WTC11 (cell line): ENCODE measurements around the gene TMEM229B. TPM values are rescaled to one million over a fixed set of nuclear protein-coding genes. Genes with fewer than 3 reads are reported as not detected.

ENCODE experiments used
- ATAC-seq: fragments of 200-7000 bp; cut with Tn5 transposase; 2 replicates; pipeline ENCODE4 v1.10.0; 2021; ENCODE audit warnings: mild to moderate bottlenecking, moderate library complexity
- CTCF ChIA-PET: fragments of 300-600 bp; sonication (Branson Sonifier 250); formaldehyde crosslinking; loops from one replicate; lab custom pipeline; 2021; ENCODE audit warnings: antibody characterized with exemption; lab: Charles Lee
- POLR2A ChIA-PET: fragments of 350-600 bp; sonication (Branson Sonifier 250); formaldehyde crosslinking; loops from one replicate; lab custom pipeline; 2021; ENCODE audit warnings: antibody characterized with exemption; lab: Charles Lee
- DNase-seq: peaks from one replicate; pipeline ENCODE4 v3.0.0; 2021; ENCODE audit warnings: low spot score
- H3K27ac Mint-ChIP-seq: 2 replicates; pipeline ENCODE4 v1.8.0; 2021; ENCODE audit warnings: mixed read lengths
- H3K27me3 Mint-ChIP-seq: 2 replicates; pipeline ENCODE4 v1.8.0; 2021; ENCODE audit warnings: low read depth, mild to moderate bottlenecking, moderate library complexity, mixed read lengths
- H3K36me3 Mint-ChIP-seq: 2 replicates; pipeline ENCODE4 v1.8.0; 2021; ENCODE audit warnings: mixed read lengths
- H3K4me1 Mint-ChIP-seq: 2 replicates; pipeline ENCODE4 v1.8.0; 2022; ENCODE audit warnings: mixed read lengths
- H3K4me3 Mint-ChIP-seq: 2 replicates; pipeline ENCODE4 v1.8.0; 2021; ENCODE audit warnings: mild to moderate bottlenecking, moderate library complexity, mixed read lengths
- H3K9me3 Mint-ChIP-seq: 2 replicates; pipeline ENCODE4 v1.8.0; 2021; ENCODE audit warnings: mixed read lengths
- ATF6 ChIP-seq: sonication (generic); formaldehyde crosslinking; IDR thresholded peaks from 2 replicates; pipeline ENCODE4 v1.8.1; 2023; ENCODE audit warnings: mild to moderate bottlenecking, missing genetic modification reagents
- CDX4 ChIP-seq: fragments of 250-450 bp; sonication (Bioruptor Pico); IDR thresholded peaks from 2 replicates; pipeline ENCODE4 v1.9.0; 2021; ENCODE audit warnings: moderate library complexity, mild to moderate bottlenecking, inconsistent platforms, borderline replicate concordance
- CREM ChIP-seq: sonication (generic); formaldehyde crosslinking; IDR thresholded peaks from 2 replicates; pipeline ENCODE4 v1.8.1; 2022; ENCODE audit warnings: mild to moderate bottlenecking, missing genetic modification reagents, moderate library complexity
- E2F4 ChIP-seq: sonication (generic); formaldehyde crosslinking; IDR thresholded peaks from 2 replicates; pipeline ENCODE4 v1.8.1; 2022; ENCODE audit warnings: low read depth, mild to moderate bottlenecking, moderate library complexity, missing genetic modification reagents, borderline replicate concordance
- ELF4 ChIP-seq: sonication (generic); formaldehyde crosslinking; IDR thresholded peaks from 2 replicates; pipeline ENCODE4 v1.8.1; 2022; ENCODE audit warnings: low read depth, mild to moderate bottlenecking, moderate library complexity, missing genetic modification reagents
- ETV6 ChIP-seq: sonication (generic); formaldehyde crosslinking; IDR thresholded peaks from 2 replicates; pipeline ENCODE4 v1.8.1; 2022; ENCODE audit warnings: mild to moderate bottlenecking, missing genetic modification reagents
- FOXK1 ChIP-seq: sonication (generic); formaldehyde crosslinking; IDR thresholded peaks from 2 replicates; pipeline ENCODE4 v1.8.0; 2022; ENCODE audit warnings: mild to moderate bottlenecking, moderate library complexity, missing genetic modification reagents
- FOXP1 ChIP-seq: sonication (generic); formaldehyde crosslinking; IDR thresholded peaks from 2 replicates; pipeline ENCODE4 v1.8.0; 2022; ENCODE audit warnings: missing genetic modification reagents, mild to moderate bottlenecking, moderate library complexity, borderline replicate concordance
- GABPB1 ChIP-seq: sonication (generic); formaldehyde crosslinking; IDR thresholded peaks from 2 replicates; pipeline ENCODE4 v1.8.1; 2023; ENCODE audit warnings: mild to moderate bottlenecking, missing genetic modification reagents
- MYBL2 ChIP-seq: sonication (generic); formaldehyde crosslinking; IDR thresholded peaks from 2 replicates; pipeline ENCODE4 v1.8.1; 2023; ENCODE audit warnings: mild to moderate bottlenecking, moderate library complexity, missing genetic modification reagents
- NR1H2 ChIP-seq: sonication (generic); formaldehyde crosslinking; IDR thresholded peaks from 2 replicates; pipeline ENCODE4 v1.9.0; 2021; ENCODE audit warnings: mild to moderate bottlenecking, moderate library complexity, missing genetic modification reagents
- PRDM15 ChIP-seq: sonication (generic); formaldehyde crosslinking; IDR thresholded peaks from 2 replicates; pipeline ENCODE4 v1.8.0; 2022; ENCODE audit warnings: missing genetic modification reagents
- SMAD4 ChIP-seq: sonication (generic); formaldehyde crosslinking; IDR thresholded peaks from 2 replicates; pipeline ENCODE4 v1.8.0; 2022; ENCODE audit warnings: mild to moderate bottlenecking, missing genetic modification reagents
- TEAD1 ChIP-seq: sonication (generic); formaldehyde crosslinking; IDR thresholded peaks from 2 replicates; pipeline ENCODE4 v1.8.0; 2022; ENCODE audit warnings: mild to moderate bottlenecking, missing genetic modification reagents
- ZNF121 ChIP-seq: sonication (generic); formaldehyde crosslinking; IDR thresholded peaks from 2 replicates; pipeline ENCODE4 v1.8.0; 2023; ENCODE audit warnings: missing genetic modification reagents
- ZNF219 ChIP-seq: sonication (generic); formaldehyde crosslinking; IDR thresholded peaks from 2 replicates; pipeline ENCODE4 v1.8.0; 2023; ENCODE audit warnings: missing genetic modification reagents, mild to moderate bottlenecking, borderline replicate concordance
- total RNA-seq: library from RNA; stranded (reverse); gene quantifications from 3 replicates; pipeline ENCODE4 v1.2.3, GENCODE V29; 2021
- TF ChIP-seq, protein P1 (sequence below): sonication (generic); formaldehyde crosslinking; conservative IDR thresholded peaks from 2 replicates; pipeline ENCODE4 v1.8.1; 2023; ENCODE audit warnings: mild to moderate bottlenecking, low read depth, missing genetic modification reagents, moderate library complexity
- TF ChIP-seq, protein P2 (sequence below): sonication (generic); formaldehyde crosslinking; IDR thresholded peaks from 2 replicates; pipeline ENCODE4 v1.8.1; 2022; ENCODE audit warnings: mild to moderate bottlenecking, moderate library complexity, missing genetic modification reagents
- TF ChIP-seq, protein P3 (sequence below): sonication (generic); formaldehyde crosslinking; IDR thresholded peaks from 2 replicates; pipeline ENCODE4 v1.8.0; 2022; ENCODE audit warnings: mild to moderate bottlenecking, missing genetic modification reagents
- TF ChIP-seq, protein P4 (sequence below): fragments of 200-600 bp; IDR thresholded peaks from 2 replicates; pipeline ENCODE4 v1.8.0; 2022; ENCODE audit warnings: antibody characterized with exemption

Gene TMEM229B
- total RNA-seq, 1 experiment from 2014 or later: 0.90 TPM

DNA sequence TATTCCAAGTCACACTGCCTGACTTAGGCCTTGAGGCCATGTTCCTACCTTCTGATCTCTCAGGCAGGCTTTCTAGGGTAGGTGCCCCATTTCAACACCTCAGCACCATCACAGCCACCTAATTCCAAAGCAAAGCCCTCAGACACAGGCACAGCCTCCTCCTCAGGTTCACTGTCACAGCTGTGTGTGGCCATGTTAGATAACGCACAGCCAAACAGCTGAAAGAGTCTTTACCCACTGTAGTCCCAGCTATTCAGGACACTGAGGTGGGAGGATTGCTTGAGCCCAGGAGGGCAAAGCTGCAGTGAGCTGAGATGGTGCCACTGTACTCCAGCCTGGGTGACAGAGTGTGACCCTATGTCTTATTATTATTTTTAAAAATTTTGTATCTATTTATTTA is 7.3 kb upstream of the TMEM229B start:
- Mint-ChIP-seq H3K4me3 (no peak overlapping the region), H3K27ac (no peak overlapping the region), H3K4me1 (peaks cover 18% of the 10 kb centered on the region), H3K9me3 (peaks cover 18% of the 10 kb centered on the region)
- CTCF ChIA-PET: no interaction called here
- no peak for ATAC-seq
- no peak for TF ChIP-seq ATF6 (CRISPR knock-in tag)
- no peak for TF ChIP-seq GABPB1 (CRISPR knock-in tag)
- TF ChIP-seq, protein P1, sequence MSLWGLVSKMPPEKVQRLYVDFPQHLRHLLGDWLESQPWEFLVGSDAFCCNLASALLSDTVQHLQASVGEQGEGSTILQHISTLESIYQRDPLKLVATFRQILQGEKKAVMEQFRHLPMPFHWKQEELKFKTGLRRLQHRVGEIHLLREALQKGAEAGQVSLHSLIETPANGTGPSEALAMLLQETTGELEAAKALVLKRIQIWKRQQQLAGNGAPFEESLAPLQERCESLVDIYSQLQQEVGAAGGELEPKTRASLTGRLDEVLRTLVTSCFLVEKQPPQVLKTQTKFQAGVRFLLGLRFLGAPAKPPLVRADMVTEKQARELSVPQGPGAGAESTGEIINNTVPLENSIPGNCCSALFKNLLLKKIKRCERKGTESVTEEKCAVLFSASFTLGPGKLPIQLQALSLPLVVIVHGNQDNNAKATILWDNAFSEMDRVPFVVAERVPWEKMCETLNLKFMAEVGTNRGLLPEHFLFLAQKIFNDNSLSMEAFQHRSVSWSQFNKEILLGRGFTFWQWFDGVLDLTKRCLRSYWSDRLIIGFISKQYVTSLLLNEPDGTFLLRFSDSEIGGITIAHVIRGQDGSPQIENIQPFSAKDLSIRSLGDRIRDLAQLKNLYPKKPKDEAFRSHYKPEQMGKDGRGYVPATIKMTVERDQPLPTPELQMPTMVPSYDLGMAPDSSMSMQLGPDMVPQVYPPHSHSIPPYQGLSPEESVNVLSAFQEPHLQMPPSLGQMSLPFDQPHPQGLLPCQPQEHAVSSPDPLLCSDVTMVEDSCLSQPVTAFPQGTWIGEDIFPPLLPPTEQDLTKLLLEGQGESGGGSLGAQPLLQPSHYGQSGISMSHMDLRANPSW: no peak
- no peak for TF ChIP-seq ETV6 (CRISPR knock-in tag)
- TF ChIP-seq E2F4: no peak
- TF ChIP-seq SMAD4 (CRISPR knock-in tag): no peak
- TF ChIP-seq ELF4 (CRISPR knock-in tag): no peak
- no peak for TF ChIP-seq MYBL2
- TF ChIP-seq, protein P2, sequence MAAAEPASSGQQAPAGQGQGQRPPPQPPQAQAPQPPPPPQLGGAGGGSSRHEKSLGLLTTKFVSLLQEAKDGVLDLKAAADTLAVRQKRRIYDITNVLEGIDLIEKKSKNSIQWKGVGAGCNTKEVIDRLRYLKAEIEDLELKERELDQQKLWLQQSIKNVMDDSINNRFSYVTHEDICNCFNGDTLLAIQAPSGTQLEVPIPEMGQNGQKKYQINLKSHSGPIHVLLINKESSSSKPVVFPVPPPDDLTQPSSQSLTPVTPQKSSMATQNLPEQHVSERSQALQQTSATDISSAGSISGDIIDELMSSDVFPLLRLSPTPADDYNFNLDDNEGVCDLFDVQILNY (CRISPR knock-in tag): no peak
- TF ChIP-seq, protein P3, sequence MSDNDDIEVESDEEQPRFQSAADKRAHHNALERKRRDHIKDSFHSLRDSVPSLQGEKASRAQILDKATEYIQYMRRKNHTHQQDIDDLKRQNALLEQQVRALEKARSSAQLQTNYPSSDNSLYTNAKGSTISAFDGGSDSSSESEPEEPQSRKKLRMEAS (CRISPR knock-in tag): no peak
- TF ChIP-seq TEAD1 (CRISPR knock-in tag): no peak
- TF ChIP-seq, all 79 proteins: peak for 0
- DNase-seq: no peak
- Mint-ChIP-seq H3K36me3 (peaks cover 15% of the 10 kb centered on the region), H3K27me3 (peaks cover 10% of the 10 kb centered on the region)
- POLR2A ChIA-PET: no interaction called here

DNA sequence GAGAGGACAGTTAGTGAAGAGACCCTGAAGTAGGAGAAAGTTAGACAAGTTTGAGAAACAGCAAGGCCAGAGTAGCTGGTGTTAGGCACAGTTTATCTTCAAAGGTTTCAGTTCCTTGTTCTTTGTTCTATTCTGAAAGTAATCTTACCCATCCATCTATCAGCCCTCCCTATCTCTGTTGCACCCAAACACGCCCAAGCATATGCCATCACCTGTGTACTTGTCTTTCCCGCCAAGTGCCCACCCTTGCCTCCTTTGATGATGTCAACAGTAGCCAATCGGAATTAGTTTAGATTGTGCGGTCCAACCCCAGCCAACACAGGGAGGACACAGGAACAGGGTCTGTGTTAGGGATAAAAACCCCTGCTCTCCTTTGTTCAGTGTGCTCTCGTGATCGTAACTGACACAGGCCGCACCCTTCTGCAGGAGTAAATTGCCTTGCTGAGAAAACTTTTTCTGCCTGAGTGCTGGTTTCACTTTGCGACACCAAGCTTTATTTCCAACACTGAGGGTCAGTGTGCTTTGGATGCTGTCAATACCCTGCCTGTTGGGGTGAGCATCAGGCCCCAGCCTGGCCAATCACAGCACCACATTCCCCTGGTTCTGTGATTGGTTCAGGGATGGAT is 4.7 kb upstream of the TMEM229B start:
- Mint-ChIP-seq H3K4me3 (no peak overlapping the region), H3K4me1 (peaks cover 23% of the 10 kb centered on the region), H3K27ac (no peak overlapping the region), H3K9me3 (peaks cover 18% of the 10 kb centered on the region), H3K27me3 (peaks cover 10% of the 10 kb centered on the region), H3K36me3 (peaks cover 15% of the 10 kb centered on the region)
- no peak for DNase-seq
- no peak for ATAC-seq
- ChIA-PET POLR2A (no interaction called here), CTCF (interaction anchor here (2.3 to 2.4 kb wide), 2 partner anchors 26 to 33 kb away, joined by 8 to 13 read pairs; no protein-coding TSS in a partner anchor)
- TF ChIP-seq, protein P4, sequence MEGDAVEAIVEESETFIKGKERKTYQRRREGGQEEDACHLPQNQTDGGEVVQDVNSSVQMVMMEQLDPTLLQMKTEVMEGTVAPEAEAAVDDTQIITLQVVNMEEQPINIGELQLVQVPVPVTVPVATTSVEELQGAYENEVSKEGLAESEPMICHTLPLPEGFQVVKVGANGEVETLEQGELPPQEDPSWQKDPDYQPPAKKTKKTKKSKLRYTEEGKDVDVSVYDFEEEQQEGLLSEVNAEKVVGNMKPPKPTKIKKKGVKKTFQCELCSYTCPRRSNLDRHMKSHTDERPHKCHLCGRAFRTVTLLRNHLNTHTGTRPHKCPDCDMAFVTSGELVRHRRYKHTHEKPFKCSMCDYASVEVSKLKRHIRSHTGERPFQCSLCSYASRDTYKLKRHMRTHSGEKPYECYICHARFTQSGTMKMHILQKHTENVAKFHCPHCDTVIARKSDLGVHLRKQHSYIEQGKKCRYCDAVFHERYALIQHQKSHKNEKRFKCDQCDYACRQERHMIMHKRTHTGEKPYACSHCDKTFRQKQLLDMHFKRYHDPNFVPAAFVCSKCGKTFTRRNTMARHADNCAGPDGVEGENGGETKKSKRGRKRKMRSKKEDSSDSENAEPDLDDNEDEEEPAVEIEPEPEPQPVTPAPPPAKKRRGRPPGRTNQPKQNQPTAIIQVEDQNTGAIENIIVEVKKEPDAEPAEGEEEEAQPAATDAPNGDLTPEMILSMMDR: no peak
- TF ChIP-seq GABPB1 (CRISPR knock-in tag): no peak
- no peak for TF ChIP-seq NR1H2 (CRISPR knock-in tag)
- TF ChIP-seq ZNF219 (CRISPR knock-in tag): no peak
- TF ChIP-seq, protein P3 (CRISPR knock-in tag): no peak
- TF ChIP-seq CREM (CRISPR knock-in tag): no peak
- TF ChIP-seq PRDM15 (CRISPR knock-in tag): no peak
- no peak for TF ChIP-seq ZNF121 (CRISPR knock-in tag)
- no peak for TF ChIP-seq CDX4 (CRISPR knock-in tag)
- TF ChIP-seq TEAD1 (CRISPR knock-in tag): no peak
- no peak for TF ChIP-seq FOXK1 (CRISPR knock-in tag)
- TF ChIP-seq FOXP1: no peak
